GM19455 (cell line): ENCODE results near the gene ZNF746.

ENCODE experiments used
- ATAC-seq: cut with Tn5 transposase; IDR thresholded peaks from one replicate; pipeline ENCODE4 v1.9.1; 2021; ENCODE audit not compliant: unreplicated experiment

Gene ZNF746

DNA sequence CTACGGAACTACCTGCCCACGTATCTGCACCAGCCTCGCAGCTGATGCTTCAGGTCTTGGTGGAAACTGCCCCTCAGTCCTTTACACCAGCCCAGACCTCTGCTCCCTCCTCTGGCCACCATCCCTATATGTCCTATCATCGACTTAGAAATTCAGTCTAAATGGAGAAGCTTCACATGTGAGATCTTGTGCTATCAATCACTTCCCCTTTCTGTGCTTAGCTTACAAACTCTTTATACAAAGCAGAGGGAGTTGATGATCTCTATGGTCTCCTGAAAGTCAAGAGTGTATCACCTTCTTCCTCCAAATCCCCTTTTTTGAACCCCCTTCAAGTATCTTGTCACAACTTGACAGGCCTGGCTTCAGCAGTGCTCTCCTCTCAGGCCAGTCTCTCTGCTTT lies 67.4 kb downstream of the ZNF746 start:
- no peak for ATAC-seq

- no peak for ATAC-seq
These were observed 69.7 kb downstream of the ZNF746 start for GRCh38 chr7:149427893-149428292.

DNA sequence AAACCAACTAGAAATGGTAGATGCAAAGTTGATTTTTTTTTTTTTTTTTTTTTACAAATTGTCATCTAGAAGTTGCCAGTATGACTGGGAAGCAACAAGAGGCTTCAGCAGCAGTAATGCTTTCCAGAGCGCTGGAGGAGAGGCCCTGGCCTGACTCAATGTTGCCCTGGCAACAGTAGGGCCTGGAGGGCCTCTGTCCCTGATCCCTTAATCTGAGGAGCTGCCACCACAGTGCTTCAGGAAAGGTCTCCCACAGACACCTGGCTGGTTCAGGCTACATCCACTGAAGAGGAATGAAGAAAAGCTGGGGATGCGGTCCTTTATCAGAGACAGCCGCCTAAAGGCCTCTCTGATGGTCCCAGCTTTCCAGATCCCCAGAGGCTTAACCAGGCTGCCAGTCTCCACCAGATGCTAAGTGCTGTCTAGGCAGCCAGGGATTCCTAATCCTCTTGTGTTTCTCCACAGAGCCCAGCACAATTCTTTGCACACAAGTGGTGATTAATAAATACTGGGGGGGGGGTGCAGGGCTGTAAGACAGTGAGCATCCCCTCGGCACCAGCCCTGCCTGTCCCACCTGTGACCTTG lies 70.4 kb downstream of the ZNF746 start:
- no peak for ATAC-seq

DNA sequence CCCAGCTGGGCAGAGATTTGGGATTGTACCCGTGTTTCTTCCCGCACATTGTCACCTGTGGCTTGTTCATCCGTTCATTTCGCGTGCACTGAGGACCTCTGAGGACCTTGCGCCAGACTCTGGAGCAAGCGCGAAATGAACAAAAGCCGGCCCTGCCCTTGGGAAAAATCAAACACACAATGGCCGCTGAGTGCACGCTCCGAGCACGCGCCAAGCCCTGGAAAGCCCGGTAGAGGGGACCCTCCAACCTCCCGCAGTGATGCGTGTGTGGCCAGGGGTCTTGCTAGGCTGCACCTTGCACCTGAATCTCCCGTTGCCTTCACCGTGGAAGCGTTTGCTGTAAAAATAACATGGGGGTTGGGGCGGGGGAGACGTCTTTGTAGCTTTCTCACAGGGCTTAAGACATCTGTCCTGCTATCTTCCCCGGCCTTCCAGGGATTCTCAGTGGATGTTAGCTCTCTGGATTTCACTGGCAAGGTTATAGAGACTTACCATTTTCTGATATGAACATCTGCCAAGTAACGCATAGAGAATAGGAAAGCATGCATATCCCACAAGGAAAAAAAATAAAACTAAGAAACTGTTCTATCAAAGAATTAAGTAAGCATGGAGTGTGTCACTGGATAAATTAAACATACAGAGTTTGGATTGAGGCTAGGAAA lies 74.0 kb downstream of the ZNF746 start:
- no peak for ATAC-seq

GRCh38 chr7:149422914-149423301 lies 74.7 kb downstream of the ZNF746 start:
- ATAC-seq: peak; percentile 18
